ENCODE data around the gene SLC35D3.

The SLC35D3 gene

DNA sequence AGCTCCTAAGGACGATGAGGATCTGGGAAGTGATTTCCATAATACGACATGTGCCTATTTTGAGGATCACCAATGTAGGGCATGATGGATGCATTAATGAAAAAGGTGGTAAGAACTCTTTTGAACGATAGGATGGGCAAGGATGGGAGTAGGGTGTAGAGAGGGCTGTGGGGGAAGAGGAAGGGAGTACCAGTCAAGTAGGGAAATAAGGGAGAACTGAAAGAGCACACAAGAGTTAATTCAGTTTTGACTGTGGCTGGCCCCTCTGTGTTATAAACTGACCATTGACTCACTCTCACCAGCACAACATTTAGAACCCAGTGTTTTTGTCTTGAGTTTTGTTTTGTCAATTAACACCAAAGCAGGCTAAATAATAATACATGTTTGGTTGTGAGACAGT is 33.0 kb downstream of the SLC35D3 start:
- H4K91ac ChIP-seq (ENCODE audit: low read depth, low read length) = no peak overlapping the region
- no peak overlapping the region for H3K4me3 ChIP-seq (ENCODE audit: low read depth, low read length)
- H3K4ac ChIP-seq (ENCODE audit: low read depth, low read length) = no peak overlapping the region
- peaks cover 10 to 12% of the 10 kb centered on the region in 2 experiments for H3K4me1 ChIP-seq (ENCODE audit: control insufficient read depth in 1 of 2, insufficient read depth in 2 of 2, low read length in 2 of 2)
- no peak overlapping the region for H3K4me2 ChIP-seq (ENCODE audit: low read length)
- H3K27ac ChIP-seq (ENCODE audit: low read depth, low read length) = no peak overlapping the region
- H4K12ac ChIP-seq (ENCODE audit: low read depth, low read length) = no peak overlapping the region
- H3K9ac ChIP-seq (ENCODE audit: low read length) = no peak overlapping the region
- no peak overlapping the region for H2BK5ac ChIP-seq (ENCODE audit: low read depth, low read length, poor library complexity)
- no peak overlapping the region for H3K23ac ChIP-seq (ENCODE audit: low read length)
- no peak overlapping the region for H2AK5ac ChIP-seq (ENCODE audit: low read length)
- H4K8ac ChIP-seq (ENCODE audit: low read depth, low read length) = no peak overlapping the region
- H3K79me1 ChIP-seq (ENCODE audit: low read length) = peaks cover 14% of the 10 kb centered on the region
- no peak for DNase-seq
- no peak overlapping the region for H2BK12ac ChIP-seq (ENCODE audit: low read length)
- no peaks in the 10 kb centered on the region for H3K36me3 ChIP-seq (ENCODE audit: control insufficient read depth in 1 of 2, insufficient read depth in 2 of 2, low read length in 2 of 2)
- H2BK120ac ChIP-seq (ENCODE audit: insufficient read depth, low read length, poor library complexity) = no peak overlapping the region
- H3K9me3 ChIP-seq (ENCODE audit: insufficient read depth, low read depth, low read length) = no peaks in the 10 kb centered on the region
- H3K18ac ChIP-seq (ENCODE audit: low read length) = no peak overlapping the region
- H3K27me3 ChIP-seq (ENCODE audit: insufficient read depth, low read length) = no peaks in the 10 kb centered on the region
- no peak overlapping the region for H3K14ac ChIP-seq (ENCODE audit: low read length)
- H2AFZ ChIP-seq (ENCODE audit: insufficient read depth, low read length, poor library complexity) = no peak overlapping the region
- no peaks in the 10 kb centered on the region for H3K79me2 ChIP-seq (ENCODE audit: control insufficient read depth, insufficient read depth, low read length, poor library complexity)
- WGBS (ENCODE audit: extremely low coverage, insufficient coverage, insufficient read length) = no CpG with 5 or more reads among the region's 3 CpGs

DNA sequence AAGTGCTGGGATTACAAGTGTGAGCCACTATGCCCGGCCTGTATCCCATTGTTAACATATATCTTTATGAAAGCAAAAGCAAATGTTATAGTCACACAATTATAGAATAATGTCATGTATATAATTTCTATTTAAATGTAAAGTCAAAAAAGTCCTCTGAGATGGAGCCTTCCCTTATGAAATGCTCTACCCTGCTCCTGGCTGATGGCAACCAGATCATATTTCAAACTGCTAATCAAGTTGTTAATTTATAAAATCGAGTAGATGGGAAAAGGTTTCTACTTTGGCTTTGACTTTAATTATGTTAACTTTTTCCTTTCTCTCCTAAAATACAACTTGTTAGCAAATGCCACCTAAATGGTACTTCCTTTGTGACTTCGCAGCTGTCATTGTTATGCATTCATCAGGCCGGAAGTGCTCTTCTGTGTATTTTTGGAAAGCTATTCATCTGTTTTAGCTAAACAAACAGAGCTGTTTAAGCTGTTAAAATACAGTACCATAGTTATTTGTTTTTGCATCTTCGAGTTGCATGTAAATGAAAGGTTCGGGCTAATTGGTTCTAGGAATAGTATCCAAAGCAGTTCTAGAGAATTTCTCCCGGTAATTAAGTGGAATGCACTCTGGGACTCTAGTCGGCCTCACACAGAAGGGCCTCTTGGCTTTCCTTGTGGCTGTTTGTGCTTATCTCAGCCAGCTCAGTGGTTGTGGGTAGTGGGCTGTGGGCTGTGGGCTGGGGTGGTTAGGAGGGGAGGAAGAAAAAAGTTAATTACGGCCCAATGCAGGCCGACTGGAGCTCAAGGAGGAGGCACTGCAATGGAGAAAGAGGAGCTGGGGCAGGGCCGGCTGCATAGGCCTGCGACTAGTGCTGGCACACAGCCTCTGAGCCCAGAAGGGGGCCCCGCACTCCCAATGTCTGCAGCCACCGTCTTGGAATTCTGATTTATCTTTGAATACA is 34.8 kb downstream of the SLC35D3 start:
- H3K14ac ChIP-seq (ENCODE audit: low read length) = no peak overlapping the region
- H2AFZ ChIP-seq (ENCODE audit: insufficient read depth, low read length, poor library complexity) = no peak overlapping the region
- no peak for DNase-seq
- no peak overlapping the region for H3K4ac ChIP-seq (ENCODE audit: low read depth, low read length)
- no peak overlapping the region for H2BK5ac ChIP-seq (ENCODE audit: low read depth, low read length, poor library complexity)
- H3K9ac ChIP-seq (ENCODE audit: low read length) = no peak overlapping the region
- no peak overlapping the region for H3K4me3 ChIP-seq (ENCODE audit: low read depth, low read length)
- H3K27me3 ChIP-seq (ENCODE audit: insufficient read depth, low read length) = no peaks in the 10 kb centered on the region
- no peak overlapping the region for H3K18ac ChIP-seq (ENCODE audit: low read length)
- peaks cover 10 to 14% of the 10 kb centered on the region in 2 experiments for H3K4me1 ChIP-seq (ENCODE audit: control insufficient read depth in 1 of 2, insufficient read depth in 2 of 2, low read length in 2 of 2)
- peak overlapping the region; percentile 43 for H4K12ac ChIP-seq (ENCODE audit: low read depth, low read length)
- H4K91ac ChIP-seq (ENCODE audit: low read depth, low read length) = peak overlapping the region; percentile 11
- no peak overlapping the region for H3K4me2 ChIP-seq (ENCODE audit: low read length)
- H2AK5ac ChIP-seq (ENCODE audit: low read length) = no peak overlapping the region
- peaks cover 19% of the 10 kb centered on the region for H3K79me1 ChIP-seq (ENCODE audit: low read length)
- H2BK12ac ChIP-seq (ENCODE audit: low read length) = no peak overlapping the region
- H4K8ac ChIP-seq (ENCODE audit: low read depth, low read length) = peak overlapping the region; percentile 73
- WGBS (ENCODE audit: extremely low coverage, insufficient coverage, insufficient read length) = no CpG with 5 or more reads among the region's 14 CpGs
- no peak overlapping the region for H3K27ac ChIP-seq (ENCODE audit: low read depth, low read length)
- H3K36me3 ChIP-seq (ENCODE audit: control insufficient read depth in 1 of 2, insufficient read depth in 2 of 2, low read length in 2 of 2) = no peaks in the 10 kb centered on the region
- H3K23ac ChIP-seq (ENCODE audit: low read length) = no peak overlapping the region
- no peak overlapping the region for H2BK120ac ChIP-seq (ENCODE audit: insufficient read depth, low read length, poor library complexity)
- H3K9me3 ChIP-seq (ENCODE audit: insufficient read depth, low read depth, low read length) = no peaks in the 10 kb centered on the region
- H3K79me2 ChIP-seq (ENCODE audit: control insufficient read depth, insufficient read depth, low read length, poor library complexity) = no peaks in the 10 kb centered on the region

DNA sequence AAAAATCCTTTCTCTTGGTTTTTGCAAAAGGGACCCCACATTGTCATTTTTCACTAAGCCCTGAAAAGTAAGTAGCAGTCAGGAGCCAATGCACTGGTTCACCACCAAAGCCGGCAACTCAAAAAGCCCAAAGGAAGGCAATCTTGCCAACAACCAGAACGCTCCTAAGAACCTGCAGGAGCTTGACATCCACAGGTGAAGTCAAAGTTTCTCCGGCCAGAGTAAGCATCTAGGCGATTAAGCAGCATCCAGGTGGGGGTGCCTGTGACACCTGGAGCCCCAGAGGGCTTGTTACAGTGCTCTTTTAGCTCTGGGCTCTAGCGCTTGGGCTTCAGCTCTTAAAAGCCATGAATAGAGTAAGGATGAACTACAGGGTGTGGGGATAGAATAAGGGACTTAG is 36.1 kb downstream of the SLC35D3 start:
- Histone ChIP-seq H3K9ac (ENCODE audit: low read length) (no peak overlapping the region), H3K36me3 (ENCODE audit: control insufficient read depth in 1 of 2, insufficient read depth in 2 of 2, low read length in 2 of 2) (no peaks in the 10 kb centered on the region), H3K4me1 (ENCODE audit: control insufficient read depth in 1 of 2, insufficient read depth in 2 of 2, low read length in 2 of 2) (peaks cover 10 to 16% of the 10 kb centered on the region in 2 experiments), H4K8ac (ENCODE audit: low read depth, low read length) (no peak overlapping the region), H3K14ac (ENCODE audit: low read length) (no peak overlapping the region), H2AFZ (ENCODE audit: insufficient read depth, low read length, poor library complexity) (no peak overlapping the region), H3K79me2 (ENCODE audit: control insufficient read depth, insufficient read depth, low read length, poor library complexity) (no peaks in the 10 kb centered on the region), H4K91ac (ENCODE audit: low read depth, low read length) (peak overlapping the region; percentile 29), H3K79me1 (ENCODE audit: low read length) (peaks cover 19% of the 10 kb centered on the region), H3K4me2 (ENCODE audit: low read length) (no peak overlapping the region), H3K9me3 (ENCODE audit: insufficient read depth, low read depth, low read length) (no peaks in the 10 kb centered on the region), H4K12ac (ENCODE audit: low read depth, low read length) (no peak overlapping the region), H3K27ac (ENCODE audit: low read depth, low read length) (no peak overlapping the region), H3K4ac (ENCODE audit: low read depth, low read length) (no peak overlapping the region), H3K27me3 (ENCODE audit: insufficient read depth, low read length) (no peaks in the 10 kb centered on the region), H2BK120ac (ENCODE audit: insufficient read depth, low read length, poor library complexity) (peak overlapping the region; percentile 44), H3K18ac (ENCODE audit: low read length) (no peak overlapping the region), H2BK5ac (ENCODE audit: low read depth, low read length, poor library complexity) (no peak overlapping the region), H2BK12ac (ENCODE audit: low read length) (peak overlapping the region; percentile 63), H3K23ac (ENCODE audit: low read length) (no peak overlapping the region), H3K4me3 (ENCODE audit: low read depth, low read length) (no peak overlapping the region), H2AK5ac (ENCODE audit: low read length) (no peak overlapping the region)
- DNase-seq = no peak
- no CpG with 5 or more reads among the region's 5 CpGs for WGBS (ENCODE audit: extremely low coverage, insufficient coverage, insufficient read length)

DNA sequence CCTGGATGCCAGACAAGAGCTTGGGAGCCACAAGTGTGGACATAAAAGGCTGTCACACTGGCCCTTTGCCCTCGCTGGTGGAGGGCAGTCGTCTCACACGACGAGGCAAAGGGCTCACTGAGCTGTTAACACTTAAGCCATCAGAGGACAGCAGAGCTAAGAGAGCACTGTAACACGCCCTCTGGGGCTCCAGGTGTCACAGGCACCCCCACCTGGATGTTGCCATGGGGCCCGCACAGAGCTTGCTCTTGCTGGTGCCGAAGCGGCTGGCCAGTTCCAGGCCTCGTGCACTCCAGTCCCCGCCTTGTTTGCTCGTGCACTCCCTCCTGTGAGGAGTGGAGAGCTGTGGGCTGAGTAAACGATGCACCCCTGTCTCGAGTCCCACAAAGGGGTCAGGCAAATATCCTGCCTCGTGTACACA is 37.4 kb downstream of the SLC35D3 start:
- Histone ChIP-seq H2AFZ (ENCODE audit: insufficient read depth, low read length, poor library complexity) (peak overlapping the region; percentile 9), H3K14ac (ENCODE audit: low read length) (peak overlapping the region; percentile 19), H2BK12ac (ENCODE audit: low read length) (peak overlapping the region; percentile 43), H2BK120ac (ENCODE audit: insufficient read depth, low read length, poor library complexity) (peak overlapping the region; percentile 27), H2AK5ac (ENCODE audit: low read length) (no peak overlapping the region), H3K27me3 (ENCODE audit: insufficient read depth, low read length) (no peaks in the 10 kb centered on the region), H3K4me1 (ENCODE audit: control insufficient read depth in 1 of 2, insufficient read depth in 2 of 2, low read length in 2 of 2) (peaks cover 10 to 18% of the 10 kb centered on the region in 2 experiments), H3K9ac (ENCODE audit: low read length) (no peak overlapping the region), H4K8ac (ENCODE audit: low read depth, low read length) (peak overlapping the region; percentile 34), H3K23ac (ENCODE audit: low read length) (no peak overlapping the region), H3K4me2 (ENCODE audit: low read length) (peak overlapping the region; percentile 50), H4K91ac (ENCODE audit: low read depth, low read length) (peak overlapping the region; percentile 46), H3K4ac (ENCODE audit: low read depth, low read length) (no peak overlapping the region), H3K27ac (ENCODE audit: low read depth, low read length) (peak overlapping the region; percentile 84), H3K4me3 (ENCODE audit: low read depth, low read length) (no peak overlapping the region), H2BK5ac (ENCODE audit: low read depth, low read length, poor library complexity) (peak overlapping the region; percentile 45), H3K79me2 (ENCODE audit: control insufficient read depth, insufficient read depth, low read length, poor library complexity) (no peaks in the 10 kb centered on the region), H3K18ac (ENCODE audit: low read length) (peak overlapping the region; percentile 2), H4K12ac (ENCODE audit: low read depth, low read length) (no peak overlapping the region), H3K79me1 (ENCODE audit: low read length) (peaks cover 20% of the 10 kb centered on the region), H3K36me3 (ENCODE audit: control insufficient read depth in 1 of 2, insufficient read depth in 2 of 2, low read length in 2 of 2) (no peaks in the 10 kb centered on the region), H3K9me3 (ENCODE audit: insufficient read depth, low read depth, low read length) (no peaks in the 10 kb centered on the region)
- DNase-seq = peak; percentile 27 to 56
- WGBS (ENCODE audit: extremely low coverage, insufficient coverage, insufficient read length) = no CpG with 5 or more reads among the region's 14 CpGs
